Effector memory CD8-positive, alpha-beta T cell (primary cell): Measurements from ENCODE around the gene DNMT1.

Source experiments
- ATAC-seq: fragments of 150-1000 bp; cut with Tn5 transposase; replicated peaks from 2 replicates; pipeline ENCODE4 v1.10.0; 2021; ENCODE audit warnings: mild to moderate bottlenecking, moderate library complexity
- DNase-seq, 3 experiments: peaks; one replicate each; pipeline ENCODE4 v3.0.0; 2021
- H3K27ac Mint-ChIP-seq, 2 donors: one replicate each; pipeline ENCODE4 v1.8.0; 2022; ENCODE audit warnings: mild to moderate bottlenecking in 2 of 2, mixed read lengths in 2 of 2, moderate library complexity in 2 of 2
- H3K27me3 Mint-ChIP-seq, 2 donors: one replicate each; pipeline ENCODE4 v1.8.0; 2022; ENCODE audit warnings: mixed read lengths in 2 of 2
- H3K36me3 Mint-ChIP-seq: one replicate; pipeline ENCODE4 v1.8.0; 2022; ENCODE audit warnings: mild to moderate bottlenecking, moderate library complexity, mixed read lengths; ENCODE audit not compliant: insufficient read depth
- H3K4me1 Mint-ChIP-seq, 2 donors: one replicate each; pipeline ENCODE4 v1.8.0; 2022; ENCODE audit warnings: low read depth in 2 of 2, mixed read lengths in 2 of 2
- H3K4me3 Mint-ChIP-seq, 2 donors: one replicate each; pipeline ENCODE4 v1.8.0; 2022; ENCODE audit warnings: mild to moderate bottlenecking in 2 of 2, mixed read lengths in 2 of 2, moderate library complexity in 2 of 2
- H3K9me3 Mint-ChIP-seq, 2 donors: one replicate each; pipeline ENCODE4 v1.8.0; 2022; ENCODE audit warnings: mixed read lengths in 2 of 2

DNMT1 gene

DNA sequence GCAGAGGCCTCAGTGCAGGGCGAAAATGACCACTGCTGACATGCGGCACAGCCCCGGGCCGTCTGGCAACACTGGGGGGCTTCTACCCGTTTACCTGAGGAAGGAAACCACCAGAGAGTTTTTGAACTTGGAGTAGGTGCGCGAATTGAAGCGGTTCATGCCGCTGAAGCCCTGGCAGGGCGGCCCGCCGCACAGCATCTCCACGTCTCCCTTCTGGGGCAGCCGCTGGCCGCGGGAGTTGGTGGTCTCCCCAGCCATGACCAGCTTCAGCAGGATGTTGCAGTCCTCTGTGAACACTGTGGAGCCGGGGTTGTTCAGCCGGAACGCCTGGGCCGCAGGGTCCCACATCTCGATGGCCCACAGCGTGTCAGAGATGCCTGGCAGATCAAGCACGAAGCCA lies 54.8 kb downstream of the DNMT1 start:
- ATAC-seq (no peak), DNase-seq (no peak)
- Mint-ChIP-seq H3K4me1 (peaks cover 12 to 29% of the 10 kb centered on the region in 2 donors), H3K4me3 (no peak overlapping the region), H3K9me3 (no peaks in the 10 kb centered on the region), H3K27me3 (no peaks in the 10 kb centered on the region), H3K27ac (peak overlapping the region; percentile 15 to 16), H3K36me3 (peaks cover 55% of the 10 kb centered on the region)

DNA sequence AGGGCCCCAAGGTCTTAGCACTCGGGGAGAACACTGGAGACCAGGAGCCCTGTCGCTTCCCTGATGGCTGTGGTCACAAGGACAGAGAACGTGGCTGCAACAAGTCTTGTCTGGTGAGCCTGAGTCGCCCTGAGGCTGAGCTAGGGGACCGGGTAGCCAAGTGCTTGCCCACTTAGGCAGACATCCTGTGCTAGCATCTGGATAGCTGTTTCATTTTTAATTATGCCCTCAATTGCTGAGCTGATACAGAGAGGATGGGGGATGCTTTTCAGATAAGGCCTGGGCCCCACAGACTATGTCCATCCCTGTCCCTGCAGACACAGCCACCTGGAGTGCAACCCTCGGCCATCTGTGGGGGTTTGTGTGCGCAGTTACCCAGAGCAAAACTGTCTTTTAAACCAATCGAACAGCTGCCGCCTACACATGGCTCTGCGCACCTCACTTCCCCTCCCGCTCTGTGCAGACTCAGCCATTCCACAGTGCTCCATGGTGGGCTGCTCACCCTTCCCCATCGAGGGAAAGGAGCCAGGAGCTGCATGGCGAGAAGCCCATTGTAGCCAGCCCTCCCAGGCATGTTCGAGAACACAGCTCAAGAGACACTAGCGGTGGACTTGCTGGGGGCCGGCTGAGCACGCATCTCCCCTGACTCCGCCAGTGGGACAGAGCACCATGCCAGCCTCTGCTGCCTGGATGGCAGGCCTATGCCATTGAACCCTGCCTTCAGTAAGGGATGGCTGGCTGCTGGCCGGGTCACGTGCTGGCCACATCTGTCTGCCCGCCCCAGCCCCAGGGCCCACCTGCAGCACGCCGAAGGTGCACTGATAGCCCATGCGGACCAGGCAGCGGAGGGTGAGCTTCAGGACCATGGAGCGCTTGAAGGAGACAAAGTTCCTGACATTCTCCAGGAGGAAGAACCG lies 55.6 kb downstream of the DNMT1 start:
- DNase-seq: no peak
- peak overlapping the region; percentile 16 to 80 for H3K27ac Mint-ChIP-seq
- no peak overlapping the region for H3K4me3 Mint-ChIP-seq
- ATAC-seq: no peak
- peaks cover 50% of the 10 kb centered on the region for H3K36me3 Mint-ChIP-seq
- peaks cover 12 to 27% of the 10 kb centered on the region in 2 donors for H3K4me1 Mint-ChIP-seq
- no peaks in the 10 kb centered on the region for H3K9me3 Mint-ChIP-seq
- H3K27me3 Mint-ChIP-seq: no peaks in the 10 kb centered on the region

DNA sequence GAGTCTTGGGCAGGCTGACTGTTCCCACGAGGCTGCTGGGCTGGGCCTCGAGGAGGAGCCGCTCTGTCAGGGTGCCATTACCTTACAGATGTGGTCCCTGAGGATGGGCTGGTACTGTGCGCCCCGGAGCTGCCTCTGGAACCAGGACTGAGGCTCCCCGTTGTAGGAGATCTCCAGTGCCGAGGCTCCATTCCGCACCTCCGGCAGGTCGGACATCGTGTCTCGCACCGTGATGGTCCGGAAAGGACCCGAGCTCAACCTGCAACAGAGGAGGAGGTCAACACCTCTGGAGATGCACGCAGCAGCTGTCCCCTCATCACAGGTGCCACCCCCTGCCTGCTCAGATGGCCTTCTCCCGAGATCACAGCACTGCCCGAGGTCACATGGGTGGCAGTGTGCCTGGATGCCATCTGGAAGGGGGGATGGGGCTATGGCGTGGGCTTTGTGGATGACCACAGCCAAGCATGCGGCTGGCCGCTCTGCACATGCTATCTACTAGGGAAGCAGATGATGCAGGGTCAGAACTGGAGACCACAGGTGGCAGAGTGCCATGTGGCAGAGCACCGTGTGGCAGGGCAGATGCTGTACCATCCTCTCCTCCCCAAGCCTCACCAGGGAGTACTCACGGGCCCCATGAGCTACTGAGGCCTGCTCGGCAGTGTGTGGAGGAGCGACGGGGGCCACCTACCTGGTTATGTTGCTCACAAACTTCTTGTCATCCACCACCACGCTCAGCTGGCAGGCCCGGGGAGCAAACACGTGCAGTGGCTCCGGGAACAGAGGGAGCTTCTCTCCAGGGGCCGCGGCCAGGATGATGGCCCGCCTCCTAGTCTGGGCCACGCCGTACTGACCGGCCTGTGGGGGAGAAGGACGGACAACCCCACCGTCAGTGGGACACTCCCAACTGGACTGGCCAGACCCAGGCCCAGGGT lies 56.7 kb downstream of the DNMT1 start:
- DNase-seq (no peak), ATAC-seq (no peak)
- no peaks in the 10 kb centered on the region for H3K9me3 Mint-ChIP-seq
- no peak overlapping the region for H3K27ac Mint-ChIP-seq
- H3K27me3 Mint-ChIP-seq: no peaks in the 10 kb centered on the region
- H3K4me3 Mint-ChIP-seq: no peak overlapping the region
- H3K36me3 Mint-ChIP-seq: peaks cover 53% of the 10 kb centered on the region
- peaks cover 5 to 20% of the 10 kb centered on the region in 2 donors for H3K4me1 Mint-ChIP-seq

- peaks cover 0 to 12% of the 10 kb centered on the region in 2 donors for H3K4me1 Mint-ChIP-seq
- H3K9me3 Mint-ChIP-seq: no peaks in the 10 kb centered on the region
- H3K27ac Mint-ChIP-seq: peak overlapping the region; percentile 19 to 90
- no peak overlapping the region for H3K4me3 Mint-ChIP-seq
- no peaks in the 10 kb centered on the region for H3K27me3 Mint-ChIP-seq
- DNase-seq (no peak), ATAC-seq (no peak)
- peaks cover 57% of the 10 kb centered on the region for H3K36me3 Mint-ChIP-seq
Measured at GRCh38 chr19:10136936-10137335, 57.8 kb downstream of the DNMT1 start.

GRCh38 chr19:10135551-10136334 lies 59.0 kb downstream of the DNMT1 start:
- Mint-ChIP-seq H3K27ac (no peak overlapping the region), H3K27me3 (no peaks in the 10 kb centered on the region), H3K4me3 (no peak overlapping the region), H3K36me3 (peaks cover 69% of the 10 kb centered on the region), H3K4me1 (peaks cover 0 to 9% of the 10 kb centered on the region in 2 donors), H3K9me3 (no peaks in the 10 kb centered on the region)
- DNase-seq (no peak), ATAC-seq (no peak)

GRCh38 chr19:10134040-10134439 lies 60.7 kb downstream of the DNMT1 start:
- Mint-ChIP-seq H3K27me3 (no peaks in the 10 kb centered on the region), H3K9me3 (no peaks in the 10 kb centered on the region), H3K27ac (peak overlapping the region in 1 of 2 donors; percentile 44), H3K4me3 (no peak overlapping the region), H3K4me1 (peaks cover 0 to 5% of the 10 kb centered on the region in 2 donors), H3K36me3 (peaks cover 65% of the 10 kb centered on the region)
- ATAC-seq (no peak), DNase-seq (no peak)

DNA sequence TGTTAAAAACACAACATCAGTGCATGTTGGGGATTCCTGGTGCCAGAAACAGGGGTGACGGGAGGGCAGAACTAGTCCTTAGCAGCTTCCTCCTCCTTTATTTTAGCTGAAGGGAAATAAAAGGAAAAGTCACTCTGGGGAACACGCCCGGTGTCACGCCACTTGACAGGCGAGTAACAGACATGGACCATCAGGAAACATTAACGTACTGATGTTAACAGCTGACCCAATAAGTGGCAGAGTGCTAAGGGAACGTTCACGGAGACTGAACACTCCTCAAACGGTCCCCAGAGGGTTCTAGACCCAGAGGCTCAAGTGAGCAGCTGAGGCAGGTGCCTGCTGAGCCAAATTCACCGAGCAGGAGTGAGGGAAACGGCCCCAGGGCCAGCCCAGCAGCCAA lies 61.2 kb downstream of the DNMT1 start:
- no peak for DNase-seq
- ATAC-seq: no peak
- peaks cover 68% of the 10 kb centered on the region for H3K36me3 Mint-ChIP-seq

GRCh38 chr19:10132905-10133304 lies 61.8 kb downstream of the DNMT1 start:
- H3K27ac Mint-ChIP-seq: peak overlapping the region in 1 of 2 donors; percentile 20
- H3K4me3 Mint-ChIP-seq: no peak overlapping the region
- DNase-seq (no peak), ATAC-seq (no peak)
- peaks cover 61% of the 10 kb centered on the region for H3K36me3 Mint-ChIP-seq
- H3K4me1 Mint-ChIP-seq: peaks cover 0 to 4% of the 10 kb centered on the region in 2 donors
- H3K27me3 Mint-ChIP-seq: no peaks in the 10 kb centered on the region
- H3K9me3 Mint-ChIP-seq: no peaks in the 10 kb centered on the region

More for the DNA sequence above, 61.2 kb downstream of the DNMT1 start:
- H3K4me1 Mint-ChIP-seq: peaks cover 0 to 4% of the 10 kb centered on the region in 2 donors
- H3K4me3 Mint-ChIP-seq: no peak overlapping the region
- H3K27ac Mint-ChIP-seq: peak overlapping the region in 1 of 2 donors; percentile 44
- H3K9me3 Mint-ChIP-seq: no peaks in the 10 kb centered on the region
- no peaks in the 10 kb centered on the region for H3K27me3 Mint-ChIP-seq

- Mint-ChIP-seq H3K27ac (no peak overlapping the region), H3K27me3 (no peaks in the 10 kb centered on the region), H3K9me3 (no peaks in the 10 kb centered on the region), H3K4me3 (no peak overlapping the region), H3K4me1 (no peaks in the 10 kb centered on the region), H3K36me3 (peaks cover 24% of the 10 kb centered on the region)
- DNase-seq (no peak), ATAC-seq (no peak)
Measured at GRCh38 chr19:10126213-10126639, 68.5 kb downstream of the DNMT1 start.

DNA sequence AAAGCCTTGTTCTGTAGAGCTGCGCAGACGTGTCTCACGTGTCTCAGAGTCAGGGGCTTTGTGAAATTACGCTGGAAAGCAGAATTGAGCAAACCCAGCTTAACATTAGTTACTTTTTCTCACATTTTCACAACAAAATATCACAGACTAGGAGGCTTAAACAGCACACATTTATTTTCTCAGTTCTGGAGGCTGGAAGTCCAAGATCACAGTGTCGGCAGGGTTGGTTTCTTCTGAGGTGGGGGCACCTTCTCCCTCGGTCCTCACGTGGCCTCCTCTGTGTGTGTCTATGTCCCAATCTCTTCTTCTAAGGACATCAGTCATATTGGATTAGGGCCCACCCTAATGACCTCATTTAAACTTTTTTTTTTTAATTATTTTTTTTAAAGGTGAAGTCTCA lies 70.3 kb downstream of the DNMT1 start:
- H3K4me3 Mint-ChIP-seq: no peak overlapping the region
- ATAC-seq (no peak), DNase-seq (no peak)
- H3K9me3 Mint-ChIP-seq: no peaks in the 10 kb centered on the region
- peaks cover 6 to 7% of the 10 kb centered on the region in 2 donors for H3K4me1 Mint-ChIP-seq
- H3K27ac Mint-ChIP-seq: no peak overlapping the region
- peaks cover 21% of the 10 kb centered on the region for H3K36me3 Mint-ChIP-seq
- no peaks in the 10 kb centered on the region for H3K27me3 Mint-ChIP-seq

- Mint-ChIP-seq H3K27me3 (no peaks in the 10 kb centered on the region), H3K27ac (no peak overlapping the region), H3K36me3 (peaks cover 29% of the 10 kb centered on the region), H3K4me3 (no peak overlapping the region), H3K4me1 (peaks cover 13% of the 10 kb centered on the region in 2 donors), H3K9me3 (no peaks in the 10 kb centered on the region)
- DNase-seq: no peak
- no peak for ATAC-seq
Measured at GRCh38 chr19:10122045-10122444, 72.7 kb downstream of the DNMT1 start.

DNA sequence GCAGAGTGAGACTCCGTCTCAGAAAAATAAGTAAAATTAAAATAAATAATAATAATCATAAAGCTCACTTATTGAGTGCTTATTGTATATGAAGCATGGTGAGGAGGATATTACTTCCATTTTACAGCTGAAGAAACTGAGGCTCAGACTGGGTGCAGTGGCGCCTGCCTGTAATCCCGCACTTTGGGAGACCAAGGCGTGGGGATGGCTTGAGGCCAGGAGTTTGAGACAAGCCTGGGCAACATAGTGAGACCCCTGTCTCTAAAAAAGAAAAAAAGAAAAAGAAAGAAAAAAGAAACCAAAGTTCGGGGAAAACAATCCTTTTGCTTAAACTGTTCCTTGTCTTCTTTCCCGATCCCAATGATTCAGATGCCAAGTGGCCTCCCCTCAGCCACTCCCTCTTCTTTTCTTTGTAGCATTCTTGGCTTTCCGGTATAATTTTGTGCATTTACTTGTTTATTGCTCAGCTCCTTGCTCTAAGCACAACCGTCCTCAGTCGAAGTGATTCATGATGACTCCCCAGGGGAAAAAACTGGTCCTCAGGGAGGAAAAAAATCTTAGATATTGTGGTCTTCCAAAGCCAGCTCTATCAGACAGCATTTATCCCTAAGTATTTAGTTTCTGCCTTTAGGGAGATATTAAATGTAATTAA lies 74.1 kb downstream of the DNMT1 start:
- Mint-ChIP-seq H3K27ac (no peak overlapping the region), H3K9me3 (no peaks in the 10 kb centered on the region), H3K36me3 (peaks cover 41% of the 10 kb centered on the region), H3K4me3 (no peak overlapping the region), H3K27me3 (no peaks in the 10 kb centered on the region), H3K4me1 (peaks cover 18 to 21% of the 10 kb centered on the region in 2 donors)
- no peak for DNase-seq
- no peak for ATAC-seq
